Colonic mucosa (tissue), 4 donors: ENCODE measurements around the gene EPHB2. TPM values are rescaled to one million over a fixed set of nuclear protein-coding genes. Genes with fewer than 3 reads are reported as not detected.

Source experiments
- DNase-seq: peaks from one replicate; pipeline ENCODE4 v3.0.0-alpha.2; 2020
- H3K27ac ChIP-seq: fragments of 200-600 bp; one replicate; pipeline ENCODE4 v1.8.0; 2021
- H3K27me3 ChIP-seq: fragments of 200-600 bp; one replicate; pipeline ENCODE4 v1.8.0; 2021
- H3K36me3 ChIP-seq: fragments of 200-600 bp; one replicate; pipeline ENCODE4 v1.8.0; 2021
- H3K4me1 ChIP-seq: fragments of 200-600 bp; one replicate; pipeline ENCODE4 v1.8.0; 2021; ENCODE audit warnings: mild to moderate bottlenecking
- H3K4me3 ChIP-seq: fragments of 200-600 bp; one replicate; pipeline ENCODE4 v1.8.0; 2021
- H3K9ac ChIP-seq, 2 donors: one replicate each; pipeline ENCODE4 v1.7.0; 2013; ENCODE audit warnings: control low read depth in 2 of 2, low read depth in 2 of 2, low read length in 2 of 2
- H3K9me3 ChIP-seq: fragments of 200-600 bp; one replicate; pipeline ENCODE4 v1.8.0; 2021
- intact Hi-C: fragments of 100-400 bp; cut with DNase I; formaldehyde crosslinking; loops from one replicate; pipeline ENCODE4 v1.14.1; 2022
- total RNA-seq, 2 donors: library from RNA; stranded (reverse); fragmentation: NEBNext Ultra II Directional in 1 of 2; extraction: Animal tissue kit (Norgen Biotek cat#: 25700) in 1 of 2; gene quantifications; one replicate each; pipeline ENCODE4 v1.2.1, GENCODE V29; 2021
- TF ChIP-seq, protein P1 (sequence below): fragments of 200-600 bp; IDR thresholded peaks from one replicate; pipeline ENCODE4 v1.8.0; 2022; ENCODE audit warnings: antibody characterized with exemption, mild to moderate bottlenecking
- donor health status: healthy.
- donor health status: DM: no; HTN: no; CAD: no.
- donor health status: DM: no; HTN: no; CAD: no.

EPHB2 gene
- total RNA-seq, 2 donors from 2014 or later: 71.9 to 150 TPM

DNA sequence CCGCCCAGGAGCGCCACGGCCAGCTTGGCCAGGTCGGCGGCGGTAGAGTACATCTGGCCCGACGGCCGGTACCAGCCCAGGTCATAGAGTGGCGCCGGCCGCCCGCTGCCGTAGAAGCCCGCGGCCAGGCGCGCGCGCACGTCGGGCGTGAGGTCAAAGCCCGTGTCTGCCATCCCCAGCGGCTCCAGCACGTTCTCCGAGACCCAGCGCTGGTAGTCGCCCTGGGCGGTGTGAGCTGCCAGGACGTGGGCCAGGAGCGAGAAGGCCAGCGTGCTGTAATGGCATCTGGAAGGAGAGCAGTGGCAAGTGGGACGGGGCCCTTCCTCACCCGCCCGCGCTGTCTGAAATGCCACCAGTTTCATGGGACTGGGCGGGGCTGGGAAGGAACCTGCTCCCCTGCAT, 243.1 kb downstream of the EPHB2 start:
- intact Hi-C loops: no loop called here
- Histone ChIP-seq H3K4me1 (no peaks in the 10 kb centered on the region), H3K9ac (no peak overlapping the region), H3K36me3 (no peaks in the 10 kb centered on the region), H3K27ac (no peak overlapping the region), H3K27me3 (peaks cover 29% of the 10 kb centered on the region), H3K9me3 (no peaks in the 10 kb centered on the region), H3K4me3 (no peak overlapping the region)
- TF ChIP-seq, protein P1, sequence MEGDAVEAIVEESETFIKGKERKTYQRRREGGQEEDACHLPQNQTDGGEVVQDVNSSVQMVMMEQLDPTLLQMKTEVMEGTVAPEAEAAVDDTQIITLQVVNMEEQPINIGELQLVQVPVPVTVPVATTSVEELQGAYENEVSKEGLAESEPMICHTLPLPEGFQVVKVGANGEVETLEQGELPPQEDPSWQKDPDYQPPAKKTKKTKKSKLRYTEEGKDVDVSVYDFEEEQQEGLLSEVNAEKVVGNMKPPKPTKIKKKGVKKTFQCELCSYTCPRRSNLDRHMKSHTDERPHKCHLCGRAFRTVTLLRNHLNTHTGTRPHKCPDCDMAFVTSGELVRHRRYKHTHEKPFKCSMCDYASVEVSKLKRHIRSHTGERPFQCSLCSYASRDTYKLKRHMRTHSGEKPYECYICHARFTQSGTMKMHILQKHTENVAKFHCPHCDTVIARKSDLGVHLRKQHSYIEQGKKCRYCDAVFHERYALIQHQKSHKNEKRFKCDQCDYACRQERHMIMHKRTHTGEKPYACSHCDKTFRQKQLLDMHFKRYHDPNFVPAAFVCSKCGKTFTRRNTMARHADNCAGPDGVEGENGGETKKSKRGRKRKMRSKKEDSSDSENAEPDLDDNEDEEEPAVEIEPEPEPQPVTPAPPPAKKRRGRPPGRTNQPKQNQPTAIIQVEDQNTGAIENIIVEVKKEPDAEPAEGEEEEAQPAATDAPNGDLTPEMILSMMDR: no peak
- DNase-seq: no peak

DNA sequence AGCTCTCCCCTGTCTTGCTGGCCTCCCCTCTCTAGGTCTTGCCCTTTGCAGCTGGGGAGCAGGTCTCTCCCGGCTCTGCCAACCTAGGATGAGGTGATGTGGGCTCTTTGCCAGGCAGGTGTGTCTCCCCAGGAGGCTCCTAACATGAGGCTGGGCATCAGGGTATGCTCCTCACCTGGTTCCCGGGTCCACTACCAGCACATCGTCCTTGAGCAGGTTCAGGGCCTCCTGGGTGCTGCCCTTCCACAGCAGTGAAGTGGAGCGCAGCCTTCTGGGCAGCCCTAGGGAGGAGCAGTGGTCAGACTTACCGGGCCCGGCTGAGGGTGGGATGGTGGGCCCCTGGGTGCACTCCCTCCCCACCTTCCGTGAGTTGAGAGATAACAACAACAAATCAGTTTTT, 244.5 kb downstream of the EPHB2 start:
- Histone ChIP-seq H3K36me3 (no peaks in the 10 kb centered on the region), H3K9ac (no peak overlapping the region), H3K4me1 (no peaks in the 10 kb centered on the region), H3K4me3 (no peak overlapping the region), H3K27ac (no peak overlapping the region), H3K27me3 (peaks cover 29% of the 10 kb centered on the region), H3K9me3 (no peaks in the 10 kb centered on the region)
- DNase-seq: no peak
- TF ChIP-seq, protein P1: no peak
- intact Hi-C loops: no loop called here

DNA sequence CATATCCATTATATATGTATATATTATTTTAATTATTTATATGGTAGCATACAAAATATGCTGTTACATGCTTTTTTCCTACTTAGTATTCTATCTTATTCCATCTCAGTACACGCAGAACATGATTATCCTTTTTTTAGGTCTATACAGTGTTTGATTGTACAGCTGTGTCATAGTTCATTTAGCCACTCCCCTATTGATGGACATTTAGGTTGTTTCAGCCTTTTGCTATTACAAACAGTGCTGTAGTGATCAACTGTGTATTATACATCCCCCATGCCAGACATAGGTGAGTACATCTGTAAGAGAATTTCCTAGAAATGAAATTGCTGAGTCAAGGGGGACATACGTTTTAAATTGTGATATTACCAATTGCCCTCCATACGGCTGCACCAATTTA, 246.4 kb downstream of the EPHB2 start:
- H3K4me3 ChIP-seq: no peak overlapping the region
- H3K9me3 ChIP-seq: no peaks in the 10 kb centered on the region
- no peaks in the 10 kb centered on the region for H3K4me1 ChIP-seq
- DNase-seq: no peak
- no peak overlapping the region for H3K27ac ChIP-seq
- intact Hi-C loops: no loop called here
- H3K36me3 ChIP-seq: no peaks in the 10 kb centered on the region
- peaks cover 29% of the 10 kb centered on the region for H3K27me3 ChIP-seq
- TF ChIP-seq, protein P1: no peak
- no peak overlapping the region for H3K9ac ChIP-seq

DNA sequence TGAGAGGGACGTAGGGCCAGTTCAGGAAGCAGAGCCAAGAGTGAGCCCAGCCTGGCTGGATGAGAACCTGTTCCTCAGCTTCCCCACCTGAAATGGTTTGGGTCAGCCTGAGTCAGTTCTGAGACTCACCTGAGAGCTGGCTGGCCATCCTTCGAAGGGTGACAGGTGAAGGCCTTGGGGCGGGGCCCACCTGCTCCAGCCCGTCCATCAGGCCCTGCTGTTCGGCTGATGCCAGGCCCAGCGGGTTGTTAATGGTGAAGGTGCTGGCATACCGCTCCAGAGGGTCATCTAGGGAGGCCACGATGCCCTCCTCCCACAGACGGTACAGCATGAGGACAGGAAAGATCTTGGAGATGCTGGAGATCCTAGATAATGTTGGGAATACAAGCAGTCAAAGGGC, 247.9 kb downstream of the EPHB2 start:
- H3K27me3 ChIP-seq: peaks cover 17% of the 10 kb centered on the region
- TF ChIP-seq, protein P1: no peak
- no peaks in the 10 kb centered on the region for H3K9me3 ChIP-seq
- no peaks in the 10 kb centered on the region for H3K4me1 ChIP-seq
- H3K36me3 ChIP-seq: no peaks in the 10 kb centered on the region
- DNase-seq: no peak
- H3K27ac ChIP-seq: no peak overlapping the region
- H3K4me3 ChIP-seq: no peak overlapping the region
- intact Hi-C loops: no loop called here
- H3K9ac ChIP-seq: no peak overlapping the region

DNA sequence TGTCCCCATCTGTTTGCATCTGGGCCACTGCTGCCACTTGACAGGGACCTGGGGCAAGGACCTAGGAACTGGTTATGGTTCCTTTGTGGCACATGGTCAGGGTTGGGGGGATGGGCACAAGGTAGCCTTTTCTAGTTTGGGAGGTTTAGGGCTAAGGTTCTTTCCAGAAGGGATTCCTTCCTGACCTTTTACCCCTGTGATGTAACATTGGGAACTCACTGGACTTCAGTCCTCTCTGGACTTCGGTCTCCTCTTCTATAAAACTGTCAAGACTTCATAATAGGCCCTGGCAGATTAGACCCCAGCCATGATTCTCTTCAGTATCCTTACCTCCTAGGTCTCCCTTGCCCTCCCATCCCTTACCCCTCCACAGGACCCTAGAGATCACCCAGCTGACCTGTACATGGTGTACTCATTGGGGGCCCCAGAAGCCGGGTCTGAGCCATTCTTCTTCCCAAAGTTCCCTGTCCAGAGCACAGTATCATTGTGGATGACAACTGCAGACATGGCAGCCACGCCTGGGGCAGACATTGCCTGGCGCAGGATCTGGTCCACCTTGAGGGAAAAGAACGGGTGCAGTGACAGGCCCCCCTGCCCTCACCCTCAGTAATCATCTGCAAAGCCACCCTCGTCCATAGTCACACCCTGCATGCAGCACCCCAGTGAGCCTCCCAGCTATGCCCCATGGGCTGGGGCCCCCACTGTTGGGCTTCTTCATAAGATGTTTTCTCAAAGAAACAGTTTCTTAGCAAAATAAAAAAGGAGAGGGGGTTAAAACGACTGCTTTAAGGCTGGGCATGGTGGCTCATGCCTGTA, 249.1 kb downstream of the EPHB2 start:
- Histone ChIP-seq H3K4me1 (no peaks in the 10 kb centered on the region), H3K4me3 (no peak overlapping the region), H3K27me3 (peaks cover 5% of the 10 kb centered on the region), H3K9me3 (no peaks in the 10 kb centered on the region), H3K27ac (no peak overlapping the region), H3K9ac (no peak overlapping the region), H3K36me3 (no peaks in the 10 kb centered on the region)
- DNase-seq: no peak
- TF ChIP-seq, protein P1: no peak
- intact Hi-C loops: loop anchor here (10.0 kb wide), 1 partner anchor 295 kb away; no protein-coding TSS in a partner anchor
